Trophoblast cell (in vitro differentiated cells and primary cell): Measurements from ENCODE around the gene EEF1A1.

Experiments
- DNase-seq, 2 donors: peaks; one replicate each; pipeline ENCODE4 v3.0.0-alpha.2; 2016
- H2AFZ ChIP-seq: 2 replicates; pipeline ENCODE4 v1.6.1; 2013; ENCODE audit warnings: low read length, moderate library complexity, mild to moderate bottlenecking; ENCODE audit not compliant: insufficient read depth, poor library complexity
- H2AK5ac ChIP-seq: 2 replicates; pipeline ENCODE4 v1.6.1; 2013; ENCODE audit warnings: mild to moderate bottlenecking, low read length
- H2BK120ac ChIP-seq: 2 replicates; pipeline ENCODE4 v1.6.1; 2013; ENCODE audit warnings: low read length, mild to moderate bottlenecking, moderate library complexity; ENCODE audit not compliant: insufficient read depth, poor library complexity
- H2BK12ac ChIP-seq: 2 replicates; pipeline ENCODE4 v1.6.1; 2013; ENCODE audit warnings: mild to moderate bottlenecking, low read length, moderate library complexity
- H2BK5ac ChIP-seq: 2 replicates; pipeline ENCODE4 v1.6.1; 2013; ENCODE audit warnings: low read length, low read depth, moderate library complexity, mild to moderate bottlenecking; ENCODE audit not compliant: poor library complexity
- H3K14ac ChIP-seq: 2 replicates; pipeline ENCODE4 v1.6.1; 2013; ENCODE audit warnings: mild to moderate bottlenecking, low read length
- H3K18ac ChIP-seq: 2 replicates; pipeline ENCODE4 v1.6.1; 2013; ENCODE audit warnings: mild to moderate bottlenecking, low read length
- H3K23ac ChIP-seq: 2 replicates; pipeline ENCODE4 v1.6.1; 2013; ENCODE audit warnings: low read length
- H3K27ac ChIP-seq: 2 replicates; pipeline ENCODE4 v1.5.1; 2013; ENCODE audit warnings: low read depth, mild to moderate bottlenecking, inconsistent platforms, low read length, moderate library complexity
- H3K27me3 ChIP-seq: 2 replicates; pipeline ENCODE4 v1.6.1; 2013; ENCODE audit warnings: inconsistent platforms, mild to moderate bottlenecking, low read length, moderate library complexity; ENCODE audit not compliant: insufficient read depth
- H3K36me3 ChIP-seq, 2 experiments: 1 replicate in 1 of 2; 2 replicates in 1 of 2; pipeline ENCODE4 v1.6.1; 2013; ENCODE audit warnings: low read length in 2 of 2, mild to moderate bottlenecking in 2 of 2, moderate library complexity in 1 of 2; ENCODE audit not compliant: insufficient read depth in 2 of 2, control insufficient read depth in 1 of 2
- H3K4ac ChIP-seq: 2 replicates; pipeline ENCODE4 v1.6.1; 2013; ENCODE audit warnings: low read depth, mild to moderate bottlenecking, low read length, moderate library complexity
- H3K4me1 ChIP-seq, 2 experiments: 1 replicate in 1 of 2; 2 replicates in 1 of 2; pipeline ENCODE4 v1.6.1; 2013; ENCODE audit warnings: low read length in 2 of 2, mild to moderate bottlenecking in 2 of 2, moderate library complexity in 1 of 2; ENCODE audit not compliant: insufficient read depth in 2 of 2, control insufficient read depth in 1 of 2
- H3K4me2 ChIP-seq: 2 replicates; pipeline ENCODE4 v1.6.1; 2013; ENCODE audit warnings: inconsistent platforms, mild to moderate bottlenecking, low read length, moderate library complexity
- H3K4me3 ChIP-seq: 2 replicates; pipeline ENCODE4 v1.5.1; 2013; ENCODE audit warnings: mild to moderate bottlenecking, low read depth, low read length, inconsistent platforms
- H3K79me1 ChIP-seq: one replicate; pipeline ENCODE4 v1.6.1; 2013; ENCODE audit warnings: low read length
- H3K79me2 ChIP-seq: 2 replicates; pipeline ENCODE4 v1.6.1; 2013; ENCODE audit warnings: low read length, mild to moderate bottlenecking; ENCODE audit not compliant: control insufficient read depth, insufficient read depth, poor library complexity
- H3K9ac ChIP-seq: 2 replicates; pipeline ENCODE4 v1.6.1; 2013; ENCODE audit warnings: mild to moderate bottlenecking, low read length
- H3K9me3 ChIP-seq: 2 replicates; pipeline ENCODE4 v1.6.1; 2013; ENCODE audit warnings: low read depth, mild to moderate bottlenecking, control low read depth, inconsistent platforms, low read length; ENCODE audit not compliant: insufficient read depth
- H4K12ac ChIP-seq: 2 replicates; pipeline ENCODE4 v1.6.1; 2013; ENCODE audit warnings: low read depth, mild to moderate bottlenecking, low read length, moderate library complexity
- H4K8ac ChIP-seq: 2 replicates; pipeline ENCODE4 v1.6.1; 2013; ENCODE audit warnings: low read depth, mild to moderate bottlenecking, low read length, moderate library complexity
- H4K91ac ChIP-seq: one replicate; pipeline ENCODE4 v1.6.1; 2013; ENCODE audit warnings: low read depth, mild to moderate bottlenecking, low read length, moderate library complexity
- WGBS: extraction: QIAGEN DNeasy Blood & Tissue Kit; methylation state at CpG from one replicate; pipeline ENCODE4 v1.1.7; 2013; ENCODE audit warnings: missing lambda C conversion rate; ENCODE audit not compliant: insufficient read length, insufficient coverage; ENCODE audit errors: extremely low coverage; 5-methylcytosine and 5-hydroxymethylcytosine counted together

Gene EEF1A1

GRCh38 chr6:73523434-73524123 lies 2.7 kb upstream of the EEF1A1 start:
- Histone ChIP-seq H3K36me3 (peaks cover 10 to 14% of the 10 kb centered on the region in 2 experiments), H3K18ac (peak overlapping the region; percentile 3), H3K23ac (no peak overlapping the region), H4K12ac (peak overlapping the region; percentile 14), H3K14ac (peak overlapping the region; percentile 36), H3K9ac (no peak overlapping the region), H3K79me1 (peaks cover 14% of the 10 kb centered on the region), H3K4ac (peak overlapping the region; percentile 3), H4K8ac (peak overlapping the region; percentile 51), H3K27me3 (no peaks in the 10 kb centered on the region), H3K79me2 (peaks cover 14% of the 10 kb centered on the region), H3K27ac (peak overlapping the region; percentile 28), H2BK12ac (no peak overlapping the region), H2AFZ (peak overlapping the region; percentile 20), H2BK120ac (no peak overlapping the region), H3K4me3 (peak overlapping the region; percentile 69), H2AK5ac (peak overlapping the region; percentile 9), H3K4me2 (peak overlapping the region; percentile 49), H2BK5ac (peak overlapping the region; percentile 14), H3K9me3 (no peaks in the 10 kb centered on the region), H3K4me1 (no peaks in the 10 kb centered on the region), H4K91ac (peak overlapping the region; percentile 53)
- no CpG with 5 or more reads among the region's 50 CpGs for WGBS
- peak; percentile 86 to 93 for DNase-seq

- Histone ChIP-seq H3K9me3 (no peaks in the 10 kb centered on the region), H3K36me3 (peaks cover 15 to 28% of the 10 kb centered on the region in 2 experiments), H3K4me3 (peak overlapping the region; percentile 89), H3K4ac (peak overlapping the region; percentile 63), H3K4me1 (no peaks in the 10 kb centered on the region), H2AK5ac (peak overlapping the region; percentile 65), H4K8ac (peak overlapping the region; percentile 95), H2BK120ac (peak overlapping the region; percentile 78), H3K79me2 (peaks cover 14% of the 10 kb centered on the region), H3K4me2 (peak overlapping the region; percentile 64), H3K14ac (peak overlapping the region; percentile 90), H4K91ac (peak overlapping the region; percentile 92), H3K9ac (peak overlapping the region; percentile 77), H3K27ac (peak overlapping the region; percentile 99), H2BK12ac (no peak overlapping the region), H3K23ac (no peak overlapping the region), H3K27me3 (no peaks in the 10 kb centered on the region), H2AFZ (peak overlapping the region; percentile 75), H3K79me1 (peaks cover 14% of the 10 kb centered on the region), H4K12ac (peak overlapping the region; percentile 100), H2BK5ac (peak overlapping the region; percentile 94), H3K18ac (peak overlapping the region; percentile 99)
- DNase-seq, result peak; percentile 61 to 76
- WGBS, result no CpG with 5 or more reads among the region's 36 CpGs
Measured at GRCh38 chr6:73521351-73521985, 636 bp upstream of the EEF1A1 start.

- WGBS, result no CpG with 5 or more reads among the region's 56 CpGs
Measured at GRCh38 chr6:73519926-73520687, 725 bp downstream of the EEF1A1 start.

More at GRCh38 chr6:73519926-73520687, 725 bp downstream of the EEF1A1 start:
- Histone ChIP-seq H4K12ac (peak overlapping the region; percentile 72), H3K27me3 (no peaks in the 10 kb centered on the region), H3K36me3 (peaks cover 19 to 36% of the 10 kb centered on the region in 2 experiments), H2AFZ (peak overlapping the region; percentile 12), H3K79me2 (peaks cover 14% of the 10 kb centered on the region), H3K4ac (peak overlapping the region; percentile 95), H3K79me1 (peaks cover 14% of the 10 kb centered on the region), H2AK5ac (peak overlapping the region; percentile 11), H3K14ac (peak overlapping the region; percentile 89), H3K9ac (peak overlapping the region; percentile 95), H4K8ac (peak overlapping the region; percentile 72), H2BK5ac (peak overlapping the region; percentile 70), H3K4me2 (peak overlapping the region; percentile 60), H4K91ac (peak overlapping the region; percentile 93), H2BK120ac (peak overlapping the region; percentile 50), H3K23ac (no peak overlapping the region), H3K4me3 (peak overlapping the region; percentile 85), H3K27ac (peak overlapping the region; percentile 90), H3K4me1 (no peaks in the 10 kb centered on the region), H3K9me3 (no peaks in the 10 kb centered on the region), H3K18ac (peak overlapping the region; percentile 76), H2BK12ac (no peak overlapping the region)
- peak; percentile 83 to 85 for DNase-seq
